CD4-positive, alpha-beta T cell treated with Interleukin-6 at 100 ng/mL for 8 hours (primary cell): ENCODE measurements around the gene ARMH4.

Source experiments
- DNase-seq: peaks from one replicate; pipeline ENCODE4 v3.0.0-alpha.2; 2020; ENCODE audit warnings: mixed read lengths, low spot score

The ARMH4 gene

GRCh38 chr14:58100735-58101368 is 51.2 kb downstream of the ARMH4 start:
- no peak for DNase-seq

DNA sequence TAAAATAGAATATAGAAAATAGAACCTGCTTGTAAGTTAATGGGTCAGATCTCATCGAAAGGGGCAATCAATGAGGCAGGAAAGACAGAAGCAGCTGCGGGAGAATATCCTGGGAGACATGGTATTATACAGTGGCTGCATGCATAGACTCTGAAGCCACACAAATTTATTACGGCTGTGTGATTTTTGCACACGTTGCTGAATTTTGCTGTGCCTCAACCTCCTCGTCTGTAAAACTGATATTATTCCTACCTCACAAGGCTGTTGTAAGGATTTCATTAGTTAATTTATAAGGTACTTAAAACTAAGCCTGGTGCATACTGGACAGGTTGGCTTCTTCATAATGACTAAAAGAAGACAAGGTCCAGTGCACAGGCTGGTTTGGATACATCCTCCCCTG is 52.3 kb downstream of the ARMH4 start:
- DNase-seq, result no peak

GRCh38 chr14:58098507-58098906 is 53.5 kb downstream of the ARMH4 start:
- DNase-seq, result no peak

DNA sequence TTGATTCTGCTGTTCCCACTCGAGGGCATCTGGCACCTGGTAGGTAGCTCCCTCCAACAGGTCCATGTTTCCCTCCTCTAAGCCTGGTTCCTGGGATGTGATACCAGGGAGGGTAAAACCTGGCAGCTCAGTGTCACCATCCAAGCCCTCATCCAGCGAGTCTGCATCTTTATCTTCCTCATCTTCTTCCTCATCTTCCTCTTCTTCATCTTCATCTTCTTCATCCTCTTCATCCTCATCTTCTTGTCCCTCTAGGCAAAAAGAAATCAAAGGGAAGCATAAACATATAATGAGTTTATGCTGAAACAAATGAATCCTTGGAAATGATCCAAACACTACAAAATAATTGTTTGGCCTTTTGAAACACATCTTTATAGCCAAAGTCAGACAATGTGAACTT is 55.3 kb downstream of the ARMH4 start:
- no peak for DNase-seq

GRCh38 chr14:58091883-58092630 is 60.0 kb downstream of the ARMH4 start:
- DNase-seq, result no peak

DNA sequence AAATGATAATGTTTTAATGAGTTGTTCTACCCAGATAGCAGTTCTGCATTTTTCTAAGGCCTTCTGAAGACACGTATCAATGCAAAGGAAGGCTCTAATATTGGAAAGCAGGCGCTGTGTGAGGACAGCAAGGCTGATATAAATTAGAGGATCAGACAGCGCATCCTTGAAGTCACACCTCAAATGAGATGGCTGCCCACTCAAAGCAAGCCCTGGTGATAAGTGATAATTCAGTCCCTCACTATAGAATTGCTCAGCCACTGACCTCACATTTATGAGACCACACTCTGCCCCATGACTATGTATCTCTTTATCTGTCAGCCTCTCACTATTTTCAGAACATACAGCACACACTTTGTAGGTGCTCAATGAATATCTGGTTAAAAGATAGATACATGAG is 62.4 kb downstream of the ARMH4 start:
- DNase-seq, result no peak

DNA sequence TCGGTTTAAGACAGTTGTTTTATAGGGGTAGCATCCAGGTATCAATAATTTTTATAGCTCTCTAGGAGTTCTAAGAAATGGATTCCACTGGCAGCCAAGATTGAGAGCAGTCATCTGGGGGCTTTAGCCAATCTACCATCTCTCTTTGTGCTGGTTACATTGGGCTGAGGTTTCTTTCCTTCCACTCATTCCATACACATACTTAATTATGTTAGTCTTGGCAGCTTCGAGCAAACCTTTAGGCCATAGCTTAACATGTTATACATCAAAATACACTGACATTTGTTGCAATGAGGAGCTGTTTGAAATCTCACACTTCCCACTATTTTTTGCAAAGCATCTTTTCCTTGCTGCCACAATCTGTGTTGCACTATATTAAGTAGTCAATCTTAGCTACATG is 63.1 kb downstream of the ARMH4 start:
- DNase-seq, result no peak

DNA sequence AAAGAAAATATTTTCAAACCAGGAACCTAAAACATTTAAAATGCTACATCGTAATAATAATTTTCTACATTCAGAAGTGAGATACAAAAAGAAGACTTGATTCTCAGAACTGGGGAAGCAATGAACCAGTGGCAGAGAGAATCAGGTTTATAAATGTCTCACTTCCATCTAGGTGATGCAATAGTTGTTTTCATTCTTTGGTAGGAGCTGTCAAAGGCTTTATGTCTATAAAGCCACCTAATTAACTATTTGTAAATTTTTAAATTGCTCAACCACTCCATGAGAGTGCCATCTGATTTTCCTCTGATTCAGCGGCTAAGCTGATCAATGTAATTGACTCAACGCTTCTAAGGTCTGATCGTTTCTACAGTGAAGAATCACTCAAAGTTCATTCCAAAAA is 66.1 kb downstream of the ARMH4 start:
- DNase-seq, result no peak

DNA sequence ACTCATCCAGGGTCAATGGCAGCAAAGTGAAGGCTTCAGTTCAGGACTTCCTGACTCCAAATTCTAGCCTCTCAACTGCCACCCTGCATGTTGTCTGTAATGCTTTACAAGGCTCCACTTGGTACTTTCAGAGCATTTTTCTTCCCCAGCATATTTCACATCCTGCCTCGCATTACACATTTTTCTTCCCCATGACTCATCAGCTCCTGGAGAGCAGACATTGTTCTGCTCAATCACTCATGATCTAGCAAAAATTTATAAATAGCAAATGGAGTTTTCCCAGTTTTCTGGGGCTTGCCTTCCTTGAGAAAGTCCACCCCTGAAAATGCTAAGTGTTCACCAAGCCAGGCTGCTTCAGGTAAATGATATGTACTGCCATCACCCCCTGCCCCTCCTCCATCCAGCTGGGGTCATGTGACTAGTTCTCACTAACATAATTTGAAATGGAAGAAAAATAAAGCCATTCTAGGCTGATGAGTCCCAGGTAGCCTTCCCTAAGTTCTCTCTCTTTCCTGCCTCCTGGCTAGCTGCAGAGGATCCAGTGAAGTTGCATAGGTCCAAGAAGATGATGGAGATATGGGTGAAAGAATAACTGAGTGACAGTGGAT is 69.4 kb downstream of the ARMH4 start:
- no peak for DNase-seq

- DNase-seq, result no peak
These were observed 70.0 kb downstream of the ARMH4 start for GRCh38 chr14:58082011-58082410.

DNA sequence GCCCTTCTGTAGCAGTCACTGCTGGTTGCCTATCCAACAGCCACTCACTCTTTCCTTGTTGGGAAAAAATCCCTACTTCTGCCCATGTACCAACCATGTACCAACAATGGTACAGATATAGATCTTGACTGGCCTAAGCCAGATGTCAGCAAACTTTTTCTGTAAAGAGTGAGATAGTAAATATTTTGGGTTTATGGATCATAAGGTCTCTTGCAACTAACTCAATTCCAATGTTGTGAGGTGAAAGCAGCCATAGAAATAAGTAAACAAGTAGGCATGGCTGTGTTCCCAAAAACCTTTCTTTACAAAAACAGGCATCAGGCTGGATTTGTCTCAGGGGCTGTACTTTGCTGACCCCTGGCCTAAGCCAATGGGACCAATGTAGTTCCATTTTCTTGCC is 73.5 kb downstream of the ARMH4 start:
- DNase-seq, result no peak

GRCh38 chr14:58078068-58078467 is 73.9 kb downstream of the ARMH4 start:
- DNase-seq, result no peak

DNA sequence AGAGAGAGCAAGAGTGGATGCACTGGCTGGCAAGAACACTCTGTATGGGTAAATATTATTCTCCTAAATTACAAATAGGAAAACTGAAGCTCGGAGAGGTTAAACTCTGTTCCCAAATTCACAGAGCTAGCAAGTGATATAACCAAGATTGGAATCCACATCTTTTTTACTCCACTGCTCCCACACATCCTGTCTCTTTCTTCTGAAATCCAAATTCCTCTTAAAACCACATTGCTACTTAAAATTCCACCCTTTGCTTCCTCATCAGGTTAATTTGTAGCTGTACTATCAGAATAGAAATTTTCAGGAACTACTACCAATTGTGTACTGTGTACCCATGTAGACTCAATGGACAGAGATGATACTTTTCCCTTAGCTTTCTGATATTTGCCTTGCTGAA is 74.4 kb downstream of the ARMH4 start:
- DNase-seq, result no peak

GRCh38 chr14:58073516-58073915 is 78.5 kb downstream of the ARMH4 start:
- no peak for DNase-seq

GRCh38 chr14:58072288-58073071 is 79.5 kb downstream of the ARMH4 start:
- DNase-seq, result peak; percentile 17

DNA sequence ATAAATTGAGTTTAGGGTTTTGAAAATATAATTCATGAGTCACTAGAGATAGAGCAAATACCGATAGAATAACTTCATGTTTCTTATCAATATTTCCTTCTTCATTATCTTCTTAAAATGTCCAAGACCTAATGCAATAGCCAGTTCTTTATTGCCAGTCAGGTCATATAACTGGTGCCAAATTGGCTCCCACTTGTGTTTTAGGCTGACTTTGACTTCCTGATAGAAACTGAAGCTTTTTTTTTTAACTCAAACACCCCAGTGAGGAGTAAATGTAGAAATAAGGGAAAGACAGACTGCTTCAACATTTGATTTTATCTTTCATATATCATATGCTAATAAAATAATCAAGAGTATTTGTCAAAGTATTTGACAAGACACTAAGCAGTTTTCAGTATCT is 80.7 kb downstream of the ARMH4 start:
- no peak for DNase-seq

- no peak for DNase-seq
These were observed 83.7 kb downstream of the ARMH4 start for GRCh38 chr14:58068306-58068705.

DNA sequence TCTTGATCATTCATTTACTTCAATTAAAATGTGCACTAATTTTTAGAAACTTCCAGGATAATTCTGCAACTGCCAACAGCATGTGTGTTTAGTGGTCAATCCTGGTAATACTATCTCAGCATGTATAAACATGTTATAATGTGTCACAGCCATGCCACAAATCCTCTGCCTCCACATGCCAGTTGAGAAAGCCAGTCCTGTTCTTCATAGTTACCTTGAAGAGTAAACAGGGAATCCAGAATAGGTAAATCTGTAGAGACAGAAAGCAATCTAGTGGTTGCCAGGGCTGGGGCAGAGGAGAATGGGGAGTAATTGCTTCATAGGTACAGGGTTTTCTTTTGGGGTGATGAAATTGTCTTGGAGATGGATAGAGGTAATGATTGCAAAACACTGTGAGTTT is 85.9 kb downstream of the ARMH4 start:
- DNase-seq, result no peak

DNA sequence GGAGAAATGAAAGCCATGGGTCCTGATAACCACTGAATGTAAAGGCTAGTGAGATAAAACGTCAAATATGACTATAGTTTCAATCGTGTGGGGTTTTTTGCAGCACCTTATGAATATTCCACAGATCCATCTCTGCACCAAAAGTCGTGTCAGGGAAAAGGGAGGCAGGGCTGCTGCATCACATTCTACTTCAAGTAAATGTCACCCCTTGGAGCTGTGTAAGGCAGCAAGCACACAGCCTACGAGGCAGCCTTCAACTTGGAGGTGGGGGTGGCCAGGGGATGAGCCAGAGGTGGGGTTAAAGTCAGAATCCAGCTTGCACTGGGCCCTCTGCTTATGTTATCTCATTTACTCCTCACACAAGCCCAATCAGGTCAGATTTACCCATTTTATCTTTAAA is 90.4 kb downstream of the ARMH4 start:
- no peak for DNase-seq

GRCh38 chr14:58060898-58061297 is 91.1 kb downstream of the ARMH4 start:
- DNase-seq, result no peak

DNA sequence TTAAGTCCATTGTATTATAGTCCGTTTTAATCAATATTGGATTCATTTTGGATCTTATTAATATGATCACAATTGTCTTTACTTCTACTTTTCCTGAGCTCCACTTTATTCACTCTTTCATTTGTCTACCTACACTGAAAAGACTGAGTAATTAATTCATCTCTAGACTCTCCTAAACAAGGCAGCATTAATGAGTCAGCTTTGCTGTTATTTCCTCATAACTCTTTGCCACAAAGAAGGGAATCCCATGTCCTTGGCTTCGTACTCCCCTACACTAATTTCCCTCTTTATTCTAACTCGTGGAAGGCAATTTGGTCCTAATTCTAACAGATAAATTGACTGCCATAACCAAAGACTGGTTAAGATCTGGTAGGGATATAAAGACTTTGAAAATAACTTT is 91.9 kb downstream of the ARMH4 start:
- no peak for DNase-seq

DNA sequence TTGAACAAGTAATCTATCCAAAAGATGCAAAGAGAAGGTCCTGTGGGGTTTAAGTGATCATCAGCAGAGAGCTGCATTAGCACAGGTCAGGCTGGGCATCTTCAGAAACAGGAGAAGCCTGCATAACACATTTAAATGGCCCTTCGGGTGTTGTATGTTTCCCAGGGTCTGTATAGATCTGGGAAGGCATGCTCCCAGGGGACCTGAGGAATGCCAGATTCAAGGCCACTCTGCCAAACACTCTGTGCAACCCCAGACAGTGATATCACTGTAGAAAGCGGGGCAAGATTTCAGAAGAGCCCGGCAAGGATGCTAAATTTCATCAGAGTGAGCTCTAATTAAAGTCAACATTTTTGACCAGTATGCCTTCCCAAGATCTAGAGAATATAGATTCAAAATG is 92.9 kb downstream of the ARMH4 start:
- no peak for DNase-seq

DNA sequence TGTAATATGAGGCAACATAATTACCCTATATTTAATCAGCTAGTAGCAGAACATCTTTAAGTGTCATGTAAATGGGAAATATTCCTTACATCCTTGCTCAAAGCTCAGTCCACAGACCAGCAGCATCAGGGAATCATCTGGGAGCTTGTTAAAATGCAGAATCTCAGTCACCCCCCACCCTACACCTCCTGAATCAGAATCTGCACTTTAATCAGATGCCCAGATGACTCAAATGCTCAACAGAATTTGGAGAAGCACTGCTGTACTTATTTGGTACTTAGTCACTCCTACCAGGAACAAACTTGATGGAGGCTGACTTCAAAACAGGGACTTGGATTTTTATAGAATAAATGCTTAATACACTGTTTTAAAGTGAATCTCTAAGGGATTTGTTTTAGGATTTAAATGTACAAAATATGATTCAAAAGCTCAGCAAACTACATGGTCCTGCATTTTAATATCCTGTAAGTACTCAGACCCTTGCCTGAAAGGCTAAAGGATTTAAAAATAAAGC is 96.5 kb downstream of the ARMH4 start:
- no peak for DNase-seq
